GM18519 (cell line): ENCODE data around the gene CGNL1.

Experiments used
- ATAC-seq: cut with Tn5 transposase; IDR thresholded peaks from one replicate; pipeline ENCODE4 v1.9.1; 2021; ENCODE audit warnings: mild to moderate bottlenecking, moderate library complexity; ENCODE audit not compliant: unreplicated experiment, low FRiP score

CGNL1 gene

DNA sequence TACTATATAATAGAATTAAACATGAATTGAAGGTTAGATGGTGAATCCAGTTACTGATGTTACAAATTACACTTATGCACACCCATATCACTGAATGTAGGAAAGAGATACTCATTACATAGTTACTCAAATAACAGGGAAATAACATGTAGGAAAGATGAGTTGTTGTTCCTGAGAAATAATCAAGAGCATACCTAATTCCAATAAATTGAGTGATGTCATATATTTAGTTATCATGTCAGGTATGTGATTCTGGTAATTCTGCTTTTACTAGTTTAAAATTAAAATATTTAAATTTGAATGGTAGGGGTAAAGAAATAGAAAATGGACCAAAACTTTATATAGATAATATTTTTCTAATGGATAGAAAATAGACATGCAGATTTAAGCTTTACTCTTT, 112.8 kb downstream of the CGNL1 start:
- ATAC-seq: no peak

DNA sequence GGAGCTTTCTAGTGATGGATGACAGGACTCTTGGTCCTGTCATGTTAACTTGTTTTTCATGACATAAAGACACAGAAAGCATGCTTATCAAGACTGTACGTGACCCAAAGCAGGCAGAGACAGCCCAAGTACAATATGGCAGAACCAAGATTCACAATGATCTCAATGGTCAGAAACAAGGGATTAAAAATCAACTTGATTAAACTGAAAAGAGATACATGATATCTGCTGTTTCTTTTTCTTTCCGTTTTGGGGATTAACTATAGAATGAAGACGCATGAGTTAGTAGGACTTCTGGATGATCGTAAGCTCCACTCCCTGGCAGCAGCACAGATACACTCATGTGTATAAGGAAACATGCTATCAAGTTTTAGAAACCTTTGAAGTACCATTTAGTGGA, 117.0 kb downstream of the CGNL1 start:
- no peak for ATAC-seq

DNA sequence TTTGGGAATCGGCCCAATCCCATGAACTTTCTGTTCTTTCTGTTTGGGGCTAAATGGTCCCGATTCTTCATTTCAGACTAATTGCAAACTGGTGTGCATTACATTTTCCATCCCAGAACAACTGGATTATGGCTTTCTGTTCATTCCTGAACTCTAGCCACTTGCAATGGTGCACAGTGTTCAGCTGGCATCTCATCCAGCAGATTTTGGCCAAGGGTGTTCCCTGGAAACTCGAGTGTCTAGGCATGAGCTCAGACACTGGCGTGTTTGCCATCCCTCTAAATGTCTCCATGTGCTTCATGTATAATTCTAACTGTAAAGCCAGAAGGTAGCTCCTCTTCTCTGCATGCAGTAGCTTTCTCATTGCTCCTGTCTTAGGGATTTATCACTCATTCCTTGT, 118.3 kb downstream of the CGNL1 start:
- no peak for ATAC-seq

DNA sequence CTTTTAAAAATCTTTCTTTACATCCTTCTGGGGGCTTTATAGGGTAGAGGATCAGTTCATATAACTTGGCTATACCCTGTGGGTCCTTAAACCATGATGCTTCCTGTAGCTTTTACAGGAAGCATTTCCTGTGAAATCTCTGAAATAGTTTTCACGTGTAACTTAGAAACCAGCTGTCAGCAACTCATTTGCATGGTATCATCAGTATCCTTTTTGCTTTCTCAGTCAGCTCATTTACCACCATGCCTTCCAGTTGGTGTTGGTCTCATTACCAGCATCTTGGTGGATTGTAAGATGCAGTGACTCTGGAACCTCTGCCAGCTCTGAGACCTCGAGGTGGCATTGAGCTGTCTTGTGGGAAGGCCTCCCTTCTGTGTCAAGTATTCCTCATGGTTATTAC, 118.7 kb downstream of the CGNL1 start:
- no peak for ATAC-seq

DNA sequence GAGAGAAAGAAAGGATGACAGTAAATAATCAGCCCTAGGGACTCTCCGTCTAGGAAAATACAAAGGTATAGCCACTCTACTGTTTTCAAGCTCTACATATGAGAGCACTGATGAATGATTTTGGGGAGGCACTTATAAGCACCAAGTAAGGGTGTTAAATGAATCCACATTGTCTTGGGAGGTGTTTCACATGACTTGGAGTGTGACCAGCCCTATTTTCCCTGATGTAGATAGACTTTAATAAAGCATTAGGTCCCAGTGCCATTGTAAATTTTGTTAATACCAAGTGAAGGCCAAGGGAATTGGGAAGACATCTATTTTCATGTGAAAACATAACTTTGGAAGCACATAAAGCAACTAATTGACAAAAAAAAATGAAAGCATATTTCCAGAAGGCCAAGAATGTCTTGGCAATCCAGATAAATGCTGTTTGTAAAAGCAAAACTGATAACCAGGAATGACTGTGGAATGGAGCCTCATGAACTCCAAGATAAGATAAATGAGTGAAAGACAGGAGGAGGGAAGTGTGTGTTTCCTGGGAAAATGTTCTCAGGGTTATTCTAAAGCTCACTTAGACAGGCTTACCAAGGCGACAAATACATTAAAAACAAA, 119.4 kb downstream of the CGNL1 start:
- no peak for ATAC-seq

DNA sequence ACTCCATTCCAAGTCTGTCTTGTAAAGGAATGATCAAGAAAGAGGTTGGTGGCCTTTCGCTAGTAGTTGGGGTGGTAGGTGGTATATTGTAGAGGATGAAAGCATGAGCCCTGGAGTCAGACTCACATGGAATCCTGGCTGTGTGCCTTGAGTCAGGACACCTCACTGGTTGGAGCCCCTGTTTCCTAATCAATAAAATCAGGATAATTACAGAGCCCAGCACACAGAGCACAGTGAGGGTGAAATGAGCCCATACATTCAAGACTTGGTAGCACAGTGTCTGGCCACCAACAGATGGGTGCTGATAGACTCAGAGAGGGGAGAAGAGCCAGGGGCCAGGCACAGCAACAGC, 120.3 kb downstream of the CGNL1 start:
- no peak for ATAC-seq

DNA sequence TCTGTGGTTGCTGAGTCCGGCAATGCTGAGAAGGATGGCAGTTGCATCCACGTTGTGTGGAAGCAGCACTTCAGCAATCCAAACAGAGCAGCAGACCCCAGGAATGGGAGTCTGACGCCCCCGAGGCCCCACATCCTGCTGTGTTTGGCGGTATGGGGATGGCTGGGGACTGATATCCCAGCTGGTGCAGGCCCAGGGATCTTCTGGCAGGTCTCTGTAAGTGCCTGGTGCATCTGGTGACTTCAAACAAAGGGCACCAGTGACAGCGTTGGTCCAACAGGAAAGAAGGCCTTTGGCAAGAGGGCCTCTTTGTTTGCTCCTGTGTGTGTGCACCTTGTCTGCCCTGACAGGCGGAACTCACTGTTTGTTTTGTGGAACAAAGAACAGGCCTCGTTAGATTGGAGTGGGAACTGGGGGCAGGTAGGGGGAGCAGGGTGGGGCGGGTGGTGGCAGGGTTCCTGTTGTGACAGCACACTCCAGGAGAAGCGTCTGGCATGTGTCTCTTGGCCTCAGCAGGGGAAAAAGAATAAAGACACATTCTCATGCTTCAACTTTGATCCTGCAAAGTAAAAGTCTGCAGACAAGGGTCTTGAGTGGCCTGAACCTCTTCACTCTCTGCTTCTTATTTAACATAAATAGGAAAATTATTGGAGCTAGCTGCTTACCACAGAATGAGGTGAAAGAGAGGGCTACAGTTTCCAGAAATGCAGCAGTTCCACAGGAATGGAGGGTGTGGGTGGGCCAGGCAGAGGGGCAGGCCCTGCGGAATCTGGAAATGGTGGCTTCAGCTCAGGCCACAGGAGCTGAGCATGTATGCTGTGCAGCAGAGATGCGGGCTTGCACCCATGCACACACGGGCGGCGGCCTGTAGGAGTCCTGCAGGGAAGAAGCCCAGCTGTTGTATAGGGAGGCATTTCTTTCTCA, 120.9 kb downstream of the CGNL1 start:
- ATAC-seq: no peak

DNA sequence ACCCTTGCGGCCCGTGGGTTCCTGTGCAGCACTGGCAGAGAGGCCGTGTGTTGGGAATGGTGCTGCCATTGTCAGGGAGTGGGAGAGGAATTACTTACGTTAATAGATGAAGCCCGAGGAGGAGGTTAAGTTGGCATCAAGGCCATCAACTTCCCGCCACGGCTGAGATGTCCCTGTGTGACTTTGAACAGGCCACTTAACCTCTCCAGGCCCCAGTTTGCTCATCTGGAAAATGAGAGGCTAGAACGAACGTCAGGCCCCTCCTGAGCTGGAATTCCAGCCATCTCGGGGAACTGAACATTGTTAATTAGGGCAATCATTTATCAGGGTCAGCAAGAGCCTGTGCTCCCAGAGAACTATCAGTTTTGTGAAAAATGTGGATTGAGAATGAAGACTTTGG, 124.0 kb downstream of the CGNL1 start:
- no peak for ATAC-seq

DNA sequence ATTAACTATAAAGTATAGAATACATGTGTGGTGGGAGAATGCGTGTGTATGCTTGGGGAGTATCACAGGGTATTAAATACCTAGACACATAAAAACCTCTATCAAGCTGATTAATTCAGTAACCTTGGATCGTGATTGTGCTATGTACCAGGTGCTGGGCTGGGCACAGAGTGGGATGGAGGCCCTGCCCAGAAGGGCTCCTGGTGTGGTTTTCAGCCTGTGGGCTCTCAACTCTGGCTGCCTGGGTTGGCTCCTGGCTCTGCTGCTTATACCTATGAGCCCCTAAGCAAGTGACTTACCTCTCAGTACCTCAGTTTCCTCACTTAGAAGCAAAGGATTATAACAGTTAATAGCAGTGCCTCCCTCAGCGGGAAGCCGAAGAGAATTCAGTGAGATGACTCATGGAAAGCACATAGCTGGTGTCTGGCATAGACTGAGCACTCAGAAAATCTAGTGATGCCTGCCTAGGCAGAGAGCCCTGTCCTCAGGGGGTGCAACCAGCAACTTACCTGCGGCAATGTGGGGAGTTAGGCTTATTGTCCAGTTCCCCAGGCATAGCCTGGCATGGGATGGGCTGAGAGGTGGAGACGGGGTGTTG, 124.8 kb downstream of the CGNL1 start:
- ATAC-seq: no peak

DNA sequence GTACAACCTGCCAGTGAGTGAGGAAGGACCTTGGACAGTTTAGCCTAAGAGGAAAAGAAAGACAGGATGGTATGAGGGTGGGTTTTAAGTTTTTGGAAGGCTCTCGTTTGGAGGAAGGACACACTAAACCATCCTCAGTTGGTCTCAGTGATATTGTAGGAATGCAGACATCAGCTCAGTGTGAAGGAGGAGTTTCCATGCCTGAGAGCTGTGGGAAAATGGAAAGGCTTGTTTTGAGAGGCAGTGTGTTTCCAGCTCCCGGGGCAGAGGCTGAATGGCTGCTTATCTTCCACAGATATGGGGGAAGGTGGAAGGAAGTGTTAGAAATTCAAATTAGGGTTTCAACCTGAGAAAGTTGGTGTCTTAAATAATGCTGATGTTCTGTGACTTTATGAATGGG, 125.8 kb downstream of the CGNL1 start:
- ATAC-seq: no peak

DNA sequence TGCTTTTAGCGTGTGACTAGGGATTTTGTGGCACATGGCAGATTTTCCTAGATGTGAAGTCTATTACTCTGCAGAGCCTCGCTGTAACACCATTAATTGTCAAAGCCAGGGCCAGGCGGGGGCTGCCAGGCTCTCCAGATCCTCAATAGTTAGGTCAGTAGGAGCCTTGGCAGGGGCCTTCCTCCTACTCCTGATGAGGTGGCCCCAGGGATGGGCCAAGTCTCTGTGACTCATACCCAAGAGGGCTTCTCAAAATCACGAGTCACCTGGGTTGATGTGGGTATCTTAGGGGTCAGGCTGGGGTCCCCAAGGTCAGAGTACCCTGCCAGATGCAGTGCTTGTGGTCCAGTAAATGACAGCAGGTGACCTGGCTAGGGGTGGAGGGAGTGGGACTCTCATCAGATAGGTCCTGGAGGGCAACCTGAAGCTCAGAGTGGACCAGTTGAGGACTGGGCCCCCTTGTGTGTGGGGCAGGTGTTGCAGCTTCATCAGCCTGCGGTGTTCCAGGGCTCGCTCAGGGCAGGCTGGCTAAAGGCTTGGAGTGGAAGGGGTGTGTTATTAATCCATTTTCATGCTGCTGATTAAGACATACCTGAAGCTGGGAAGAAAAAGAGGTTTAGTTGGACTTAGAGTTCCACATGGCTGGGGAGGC, 126.9 kb downstream of the CGNL1 start:
- ATAC-seq: no peak

DNA sequence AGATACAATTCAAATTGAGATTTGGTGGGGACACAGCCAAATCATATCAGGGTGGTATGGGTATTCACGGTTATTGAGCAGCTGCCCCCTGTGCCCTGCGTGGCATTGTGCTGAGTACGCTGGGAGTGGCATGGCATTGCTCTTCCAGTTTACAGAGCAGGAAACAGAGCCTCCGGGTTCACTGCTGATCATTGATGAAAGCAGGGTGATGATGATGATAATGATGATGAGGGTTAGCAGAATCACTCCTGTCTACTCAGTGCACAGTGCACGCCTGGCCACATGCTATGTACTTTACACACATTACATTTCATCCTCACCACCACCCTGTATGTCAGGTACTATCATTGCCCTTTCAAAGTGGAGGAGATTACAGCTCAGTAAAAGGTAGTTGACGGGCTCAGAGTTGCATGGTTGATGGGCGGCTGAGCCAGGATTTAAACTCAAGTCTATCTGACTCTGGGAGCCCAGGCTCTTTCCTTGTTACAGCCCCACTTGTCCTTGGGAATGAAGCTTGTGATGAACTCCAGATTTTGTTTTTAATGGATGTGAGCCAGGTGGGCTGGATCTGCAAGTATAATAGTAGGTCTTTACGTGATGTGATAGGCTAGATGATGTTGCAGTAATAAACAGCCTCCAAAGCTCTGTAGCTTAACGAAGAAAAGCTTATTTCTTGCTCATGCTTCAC, 127.8 kb downstream of the CGNL1 start:
- ATAC-seq: no peak

DNA sequence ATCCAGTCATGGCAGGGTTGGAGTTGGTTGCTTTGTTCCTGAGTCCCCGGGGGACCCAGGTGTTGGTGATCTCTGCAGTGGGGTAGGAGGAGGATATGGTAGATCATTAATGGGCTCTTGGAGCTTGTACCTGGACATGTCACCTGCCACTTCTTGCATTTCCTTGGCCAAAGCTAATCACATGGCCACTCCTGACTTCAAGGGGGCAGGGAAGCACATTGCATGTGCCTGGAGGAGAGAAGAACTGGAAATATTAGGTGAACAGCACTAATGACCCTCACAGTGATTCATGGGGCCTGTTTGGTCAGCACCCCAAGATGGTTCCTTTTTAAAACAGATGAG, 128.3 kb downstream of the CGNL1 start:
- ATAC-seq: no peak

DNA sequence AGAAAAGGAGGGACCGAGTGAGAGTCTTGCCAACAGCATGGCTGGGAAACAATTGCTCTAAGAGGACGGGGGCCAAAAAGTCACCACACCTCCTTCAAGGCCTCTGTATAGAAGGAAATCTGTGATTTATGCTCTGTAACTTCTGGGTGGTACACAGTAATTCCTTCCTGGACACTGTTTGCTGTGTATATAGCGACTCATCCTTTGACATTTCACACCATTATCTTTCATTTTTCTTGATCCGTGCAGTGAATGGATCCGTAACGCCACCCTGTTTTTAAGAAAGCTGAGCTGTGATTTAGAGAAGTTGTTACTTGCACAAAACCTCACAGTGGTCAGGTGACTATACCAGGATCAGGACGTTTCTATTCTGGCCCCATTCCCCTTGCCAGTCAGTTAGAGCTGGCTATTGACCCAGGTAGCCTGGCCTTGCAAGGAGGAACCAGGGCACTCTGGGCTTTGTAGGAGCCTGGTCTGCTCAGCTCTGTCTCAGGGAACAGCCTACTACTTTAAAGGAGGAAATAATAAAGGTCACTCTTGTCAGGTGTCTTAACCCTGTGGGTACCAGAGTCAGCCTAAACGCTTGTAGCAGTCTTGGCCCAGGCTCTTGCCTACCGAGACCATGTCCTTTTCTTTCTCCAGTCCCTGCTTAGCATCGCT, 128.9 kb downstream of the CGNL1 start:
- no peak for ATAC-seq

DNA sequence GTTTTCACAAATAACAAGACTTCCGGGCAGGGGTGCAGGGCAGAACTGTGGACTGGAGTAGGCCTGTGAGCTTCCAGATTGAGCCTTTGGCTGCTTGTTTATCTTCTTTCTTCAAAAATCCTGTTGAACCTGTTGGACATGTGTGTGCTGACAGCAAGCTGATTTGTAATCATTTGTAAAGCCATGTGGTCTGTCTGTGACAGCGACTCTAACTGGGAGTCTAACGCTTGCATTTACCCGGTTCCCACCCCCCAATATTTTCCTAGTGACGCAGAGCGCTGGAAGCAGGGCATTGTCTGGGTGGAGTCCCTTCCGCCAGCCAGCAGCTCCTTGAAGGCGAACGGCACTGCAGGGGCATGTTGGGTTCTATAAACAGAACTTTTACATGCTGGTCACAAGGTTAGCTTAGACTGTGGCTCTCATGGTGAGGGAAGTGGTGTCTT, 129.7 kb downstream of the CGNL1 start:
- no peak for ATAC-seq

DNA sequence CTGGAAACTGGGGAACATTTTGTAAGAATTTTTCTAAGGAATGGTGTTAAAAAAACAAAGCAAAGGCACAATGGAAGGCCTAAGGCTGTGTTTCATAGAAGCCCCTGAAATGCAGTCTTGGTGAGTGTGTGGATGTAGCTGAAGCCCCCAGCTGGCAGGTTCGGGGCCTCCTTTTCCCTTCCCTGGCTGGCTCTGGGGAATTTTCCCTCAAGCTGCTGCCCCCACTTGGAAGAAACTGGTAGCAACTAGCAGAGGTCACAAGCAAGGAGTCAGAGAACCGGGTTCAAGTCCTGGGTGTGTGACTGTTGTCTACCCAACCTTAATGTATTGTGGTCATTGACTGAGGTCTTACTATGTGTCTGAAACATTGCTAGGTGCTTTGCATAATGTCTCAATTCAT, 130.1 kb downstream of the CGNL1 start:
- no peak for ATAC-seq

DNA sequence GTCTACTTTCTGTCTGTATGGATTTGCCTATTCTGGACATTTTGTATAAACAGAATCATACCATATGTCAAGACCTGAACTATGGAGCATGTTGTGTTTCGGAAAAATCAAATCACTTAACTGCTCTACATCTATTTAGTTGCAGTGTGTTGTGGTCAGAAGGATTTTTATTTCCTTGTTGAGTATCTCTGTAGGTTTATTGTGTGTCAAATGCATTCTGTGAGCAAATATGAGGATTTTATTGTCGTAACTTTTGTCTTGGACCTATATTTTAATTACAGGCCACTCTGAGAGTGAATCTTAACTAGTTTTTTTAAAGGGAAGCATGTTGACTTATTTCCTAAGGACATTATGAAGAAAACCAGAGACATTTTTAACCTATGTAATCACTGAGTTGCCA, 130.8 kb downstream of the CGNL1 start:
- ATAC-seq: no peak

DNA sequence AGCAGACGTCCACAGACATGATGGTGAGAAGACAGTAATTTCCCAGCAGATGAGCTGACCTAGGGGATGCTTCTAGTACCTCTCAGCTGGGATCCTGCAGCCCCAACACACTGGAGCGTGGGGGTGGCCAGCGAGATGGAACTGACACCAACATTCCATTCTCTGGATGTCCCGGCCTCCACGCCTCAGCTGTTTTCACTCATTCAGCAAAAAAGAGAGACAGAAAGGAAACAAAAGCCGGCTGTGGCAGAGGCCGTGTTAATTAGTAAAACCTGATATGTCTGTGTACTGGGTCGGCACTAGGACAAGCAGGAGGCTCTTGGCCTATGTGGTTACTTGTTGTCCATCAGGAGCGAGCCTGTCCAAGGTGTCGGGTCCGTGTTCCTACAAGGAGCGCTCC, 132.8 kb downstream of the CGNL1 start:
- ATAC-seq: no peak

DNA sequence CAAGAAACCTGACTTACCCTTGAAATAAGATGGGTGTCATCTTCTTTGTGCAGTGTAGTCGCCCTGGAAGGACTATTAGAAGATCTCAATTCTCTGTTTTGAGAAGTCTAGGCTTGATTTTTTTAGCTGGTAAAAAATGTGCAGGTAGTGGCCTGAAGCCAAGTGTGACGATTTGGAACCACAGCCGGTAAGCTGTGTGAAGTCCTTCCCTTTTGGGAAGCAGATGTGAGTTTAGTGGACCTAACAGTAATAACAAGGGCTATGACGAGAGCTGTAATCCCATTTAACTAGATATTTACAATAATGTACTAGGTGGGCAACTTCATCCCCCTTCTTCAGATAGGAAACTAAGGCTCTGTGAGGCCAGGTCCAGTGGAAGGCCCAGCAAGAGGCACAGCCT, 133.7 kb downstream of the CGNL1 start:
- no peak for ATAC-seq

DNA sequence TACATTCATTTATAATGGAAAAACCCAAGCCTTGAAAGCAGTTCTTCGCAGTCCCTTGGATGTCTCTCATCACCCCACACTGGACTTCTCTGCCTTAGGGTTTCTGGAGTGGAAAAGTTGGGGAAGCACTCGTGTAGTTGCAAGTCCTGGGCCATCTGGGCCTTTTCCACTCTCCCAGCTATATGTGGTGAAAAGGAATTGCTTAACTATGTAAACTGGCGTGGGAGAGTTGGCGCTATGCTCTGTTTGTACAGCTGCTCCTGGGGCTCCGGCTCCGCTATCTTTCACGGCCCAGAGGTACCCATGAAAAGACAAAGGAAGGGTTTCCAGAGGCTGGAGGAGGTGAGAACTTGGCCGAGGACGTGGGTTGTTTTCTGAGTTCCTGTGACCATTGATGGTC, 134.3 kb downstream of the CGNL1 start:
- ATAC-seq: no peak
